GM12873 (cell line): Measurements from ENCODE around the gene EPB41L5.

Experiments used
- TF ChIP-seq, protein P1 (sequence below): IDR thresholded peaks from 2 replicates; pipeline ENCODE4 v1.5.1; 2012; ENCODE audit warnings: low read depth, mild to moderate bottlenecking, moderate library complexity, low read length, control low read depth; ENCODE audit not compliant: insufficient read depth; ENCODE audit errors: missing control alignments

The EPB41L5 gene

GRCh38 chr2:120091436-120091835 lies 78.6 kb downstream of the EPB41L5 start:
- TF ChIP-seq, protein P1, sequence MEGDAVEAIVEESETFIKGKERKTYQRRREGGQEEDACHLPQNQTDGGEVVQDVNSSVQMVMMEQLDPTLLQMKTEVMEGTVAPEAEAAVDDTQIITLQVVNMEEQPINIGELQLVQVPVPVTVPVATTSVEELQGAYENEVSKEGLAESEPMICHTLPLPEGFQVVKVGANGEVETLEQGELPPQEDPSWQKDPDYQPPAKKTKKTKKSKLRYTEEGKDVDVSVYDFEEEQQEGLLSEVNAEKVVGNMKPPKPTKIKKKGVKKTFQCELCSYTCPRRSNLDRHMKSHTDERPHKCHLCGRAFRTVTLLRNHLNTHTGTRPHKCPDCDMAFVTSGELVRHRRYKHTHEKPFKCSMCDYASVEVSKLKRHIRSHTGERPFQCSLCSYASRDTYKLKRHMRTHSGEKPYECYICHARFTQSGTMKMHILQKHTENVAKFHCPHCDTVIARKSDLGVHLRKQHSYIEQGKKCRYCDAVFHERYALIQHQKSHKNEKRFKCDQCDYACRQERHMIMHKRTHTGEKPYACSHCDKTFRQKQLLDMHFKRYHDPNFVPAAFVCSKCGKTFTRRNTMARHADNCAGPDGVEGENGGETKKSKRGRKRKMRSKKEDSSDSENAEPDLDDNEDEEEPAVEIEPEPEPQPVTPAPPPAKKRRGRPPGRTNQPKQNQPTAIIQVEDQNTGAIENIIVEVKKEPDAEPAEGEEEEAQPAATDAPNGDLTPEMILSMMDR = no peak

GRCh38 chr2:120094795-120095194 lies 81.9 kb downstream of the EPB41L5 start:
- TF ChIP-seq, protein P1 = no peak

DNA sequence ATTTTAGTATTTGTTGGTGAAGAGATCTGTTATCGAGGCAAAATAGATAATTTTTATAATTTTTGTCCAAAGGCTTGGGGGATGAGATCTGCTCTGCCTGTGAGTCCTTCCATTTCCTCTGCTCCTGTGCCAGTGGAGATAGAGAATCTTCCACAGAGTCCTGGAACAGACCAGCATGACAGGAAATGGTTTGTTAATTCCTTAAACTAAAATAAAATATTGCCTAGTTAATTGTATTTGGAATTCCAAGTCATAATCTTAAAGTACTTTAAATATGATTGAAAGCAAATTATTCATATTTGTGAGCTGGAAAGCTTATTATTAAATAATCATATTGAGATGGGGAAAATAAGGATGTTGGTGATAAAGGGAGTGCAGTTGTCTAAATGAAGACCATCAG lies 87.8 kb downstream of the EPB41L5 start:
- TF ChIP-seq, protein P1 = no peak

GRCh38 chr2:120103723-120104467 lies 91.0 kb downstream of the EPB41L5 start:
- TF ChIP-seq, protein P1 = no peak

DNA sequence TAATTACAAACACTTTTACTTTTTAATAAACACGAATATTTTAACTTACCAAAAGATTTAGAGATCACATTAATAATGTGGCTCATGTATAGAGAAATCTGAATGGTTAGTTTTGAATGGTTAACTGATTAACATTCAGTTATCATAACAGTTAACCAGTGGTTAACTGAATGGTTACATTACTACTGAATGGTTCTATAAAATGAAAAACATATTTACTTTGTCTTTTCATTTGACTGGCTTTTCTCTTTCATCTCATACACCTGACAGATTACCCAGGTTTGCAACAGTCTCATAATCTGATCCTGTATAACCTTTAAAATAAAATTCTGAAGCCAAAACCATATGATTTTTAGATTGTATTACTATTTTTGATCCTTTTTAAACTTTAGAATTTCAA lies 91.9 kb downstream of the EPB41L5 start:
- TF ChIP-seq, protein P1 = no peak

DNA sequence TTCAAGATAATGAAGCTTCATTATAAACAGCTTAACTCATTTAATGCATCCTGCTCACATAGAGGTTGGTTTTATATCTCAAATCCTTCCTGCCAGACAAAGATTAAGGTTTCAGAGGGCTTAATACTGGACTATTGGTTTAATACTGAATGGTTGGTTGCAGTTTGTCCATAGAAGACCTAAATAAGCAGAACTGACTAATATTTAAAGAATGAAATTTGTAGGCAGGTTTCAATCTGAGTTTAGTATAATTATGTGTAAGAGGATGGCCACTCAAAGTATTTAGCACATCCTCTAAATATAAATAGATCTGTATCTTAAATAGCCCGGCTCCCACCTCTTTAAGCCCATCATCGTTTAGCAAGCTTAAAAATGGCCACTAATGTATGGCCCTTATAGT lies 92.5 kb downstream of the EPB41L5 start:
- TF ChIP-seq, protein P1 = no peak

DNA sequence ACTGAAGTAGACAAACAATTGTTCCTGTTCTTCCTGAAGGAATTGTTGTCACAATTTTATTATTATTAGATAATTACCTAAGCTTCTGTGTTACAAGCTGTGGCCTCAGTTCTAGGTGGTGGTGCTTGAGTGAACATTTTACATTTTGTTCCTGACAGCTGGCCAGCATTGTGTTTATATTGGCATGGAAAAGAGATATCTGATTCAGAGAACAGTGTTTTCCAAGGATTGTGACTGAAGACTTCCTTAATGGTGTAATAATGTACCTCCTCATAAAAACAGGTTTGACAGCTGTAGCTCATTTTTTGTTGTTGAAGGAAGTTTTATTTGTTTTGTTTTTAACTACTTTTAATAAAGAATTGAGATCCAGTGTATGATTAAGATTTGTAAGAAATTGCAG lies 95.2 kb downstream of the EPB41L5 start:
- TF ChIP-seq, protein P1 = no peak
